Nephron progenitor cell (in vitro differentiated cells): Measurements from ENCODE around the gene TRIP11.

ENCODE experiments used
- DNase-seq: peaks from one replicate; pipeline ENCODE4 v3.0.0; 2021
- H3K27ac Mint-ChIP-seq: 2 replicates; pipeline ENCODE4 v1.8.0; 2021; ENCODE audit warnings: mild to moderate bottlenecking, moderate library complexity, mixed read lengths
- H3K27me3 Mint-ChIP-seq: 2 replicates; pipeline ENCODE4 v1.8.0; 2021; ENCODE audit warnings: mild to moderate bottlenecking, low read depth, mixed read lengths; ENCODE audit not compliant: poor library complexity
- H3K36me3 Mint-ChIP-seq: 2 replicates; pipeline ENCODE4 v1.8.0; 2021; ENCODE audit warnings: low read depth, mixed read lengths
- H3K4me1 Mint-ChIP-seq: 2 replicates; pipeline ENCODE4 v1.8.0; 2021; ENCODE audit warnings: mixed read lengths
- H3K4me3 Mint-ChIP-seq: 2 replicates; pipeline ENCODE4 v1.8.0; 2021; ENCODE audit warnings: mild to moderate bottlenecking, moderate library complexity, mixed read lengths
- H3K9me3 Mint-ChIP-seq: 2 replicates; pipeline ENCODE4 v1.8.0; 2021; ENCODE audit warnings: mild to moderate bottlenecking, moderate library complexity, mixed read lengths
- TF ChIP-seq, protein P1 (sequence below): fragments of 200-600 bp; sonication (generic); IDR thresholded peaks from 2 replicates; pipeline ENCODE4 v1.5.0; 2021; ENCODE audit warnings: antibody characterized with exemption

TRIP11 gene

DNA sequence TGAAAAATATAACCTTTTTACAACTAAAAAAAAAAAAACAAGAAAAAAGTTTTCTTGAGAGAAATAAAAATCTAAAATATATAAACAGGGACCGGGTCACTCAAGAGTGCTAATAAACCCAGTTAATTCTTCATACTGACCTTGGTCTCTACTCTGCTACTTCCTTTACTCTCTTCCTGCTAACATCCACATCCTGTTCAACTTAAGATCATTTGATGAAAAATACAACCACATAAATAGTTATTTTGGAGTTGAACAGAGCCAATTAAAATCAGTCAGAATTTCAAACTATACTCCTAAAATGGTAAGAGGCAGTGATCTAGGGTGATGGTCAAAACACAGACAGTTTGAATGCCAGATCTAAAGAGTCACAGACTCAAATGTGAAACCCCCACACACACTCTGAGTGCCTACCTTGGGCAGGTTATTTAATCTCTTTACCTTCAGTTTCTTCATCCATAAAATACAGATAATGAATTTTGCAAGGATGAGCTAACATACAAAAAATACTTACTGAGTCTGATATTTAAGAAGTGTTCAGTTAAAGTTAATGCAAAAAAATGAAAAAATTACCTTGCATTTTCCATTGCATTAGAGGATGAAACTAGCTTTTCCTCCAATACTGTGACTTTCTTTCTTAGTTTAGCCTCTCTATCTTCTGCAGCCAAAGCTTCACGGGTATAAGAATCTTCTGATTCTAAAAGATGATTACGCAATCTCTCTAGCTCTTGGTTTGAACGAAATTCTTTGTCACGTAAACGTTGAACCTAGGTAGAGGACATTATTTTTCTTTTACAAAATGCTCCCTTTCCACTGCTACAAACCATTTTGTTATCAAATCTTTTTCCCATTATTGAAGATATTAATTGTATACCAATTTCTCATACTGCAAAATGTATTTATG, 40.9 kb downstream of the TRIP11 start:
- no peak overlapping the region for H3K4me3 Mint-ChIP-seq

DNA sequence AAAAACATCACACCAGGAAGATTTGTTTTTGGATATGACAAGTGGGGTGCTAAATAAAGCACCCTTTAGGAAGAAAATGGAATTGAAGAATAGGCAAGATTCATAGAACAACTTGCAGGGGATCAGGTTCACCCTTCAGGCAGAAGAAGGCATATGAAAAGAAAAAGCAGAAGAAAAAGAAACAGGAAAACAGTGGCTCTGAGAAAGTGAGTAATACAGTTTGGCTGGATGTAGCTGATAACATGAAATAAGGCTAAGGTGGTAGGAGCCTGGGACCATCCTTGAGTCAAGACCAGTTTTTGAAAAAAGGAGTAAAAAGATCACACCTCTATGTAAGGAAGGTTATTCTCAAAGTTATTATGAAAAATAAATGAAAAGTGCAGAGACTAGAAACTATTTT, 42.4 kb downstream of the TRIP11 start:
- H3K27me3 Mint-ChIP-seq, result no peaks in the 10 kb centered on the region
- H3K27ac Mint-ChIP-seq, result peak overlapping the region; percentile 0
- no peaks in the 10 kb centered on the region for H3K9me3 Mint-ChIP-seq
- no peak for DNase-seq
- H3K4me3 Mint-ChIP-seq, result no peak overlapping the region
- H3K4me1 Mint-ChIP-seq, result no peaks in the 10 kb centered on the region
- TF ChIP-seq, protein P1, sequence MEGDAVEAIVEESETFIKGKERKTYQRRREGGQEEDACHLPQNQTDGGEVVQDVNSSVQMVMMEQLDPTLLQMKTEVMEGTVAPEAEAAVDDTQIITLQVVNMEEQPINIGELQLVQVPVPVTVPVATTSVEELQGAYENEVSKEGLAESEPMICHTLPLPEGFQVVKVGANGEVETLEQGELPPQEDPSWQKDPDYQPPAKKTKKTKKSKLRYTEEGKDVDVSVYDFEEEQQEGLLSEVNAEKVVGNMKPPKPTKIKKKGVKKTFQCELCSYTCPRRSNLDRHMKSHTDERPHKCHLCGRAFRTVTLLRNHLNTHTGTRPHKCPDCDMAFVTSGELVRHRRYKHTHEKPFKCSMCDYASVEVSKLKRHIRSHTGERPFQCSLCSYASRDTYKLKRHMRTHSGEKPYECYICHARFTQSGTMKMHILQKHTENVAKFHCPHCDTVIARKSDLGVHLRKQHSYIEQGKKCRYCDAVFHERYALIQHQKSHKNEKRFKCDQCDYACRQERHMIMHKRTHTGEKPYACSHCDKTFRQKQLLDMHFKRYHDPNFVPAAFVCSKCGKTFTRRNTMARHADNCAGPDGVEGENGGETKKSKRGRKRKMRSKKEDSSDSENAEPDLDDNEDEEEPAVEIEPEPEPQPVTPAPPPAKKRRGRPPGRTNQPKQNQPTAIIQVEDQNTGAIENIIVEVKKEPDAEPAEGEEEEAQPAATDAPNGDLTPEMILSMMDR, result no peak
- H3K36me3 Mint-ChIP-seq, result peaks cover 43% of the 10 kb centered on the region

More for the DNA sequence above, 40.9 kb downstream of the TRIP11 start:
- TF ChIP-seq, protein P1, result no peak
- Mint-ChIP-seq H3K36me3 (peaks cover 48% of the 10 kb centered on the region), H3K9me3 (no peaks in the 10 kb centered on the region), H3K27me3 (no peaks in the 10 kb centered on the region), H3K27ac (no peak overlapping the region), H3K4me1 (no peaks in the 10 kb centered on the region)
- no peak for DNase-seq

GRCh38 chr14:91996948-91997371, 42.9 kb downstream of the TRIP11 start:
- no peak overlapping the region for H3K4me3 Mint-ChIP-seq
- H3K9me3 Mint-ChIP-seq, result no peaks in the 10 kb centered on the region
- DNase-seq, result no peak
- no peaks in the 10 kb centered on the region for H3K4me1 Mint-ChIP-seq
- peaks cover 48% of the 10 kb centered on the region for H3K36me3 Mint-ChIP-seq
- TF ChIP-seq, protein P1, result peak; percentile 42
- no peak overlapping the region for H3K27ac Mint-ChIP-seq
- no peaks in the 10 kb centered on the region for H3K27me3 Mint-ChIP-seq

GRCh38 chr14:91987192-91987591, 52.7 kb downstream of the TRIP11 start:
- H3K27me3 Mint-ChIP-seq, result no peaks in the 10 kb centered on the region
- H3K9me3 Mint-ChIP-seq, result no peaks in the 10 kb centered on the region
- H3K4me1 Mint-ChIP-seq, result no peaks in the 10 kb centered on the region
- H3K4me3 Mint-ChIP-seq, result no peak overlapping the region
- H3K27ac Mint-ChIP-seq, result no peak overlapping the region
- DNase-seq, result no peak
- TF ChIP-seq, protein P1, result no peak
- peaks cover 91% of the 10 kb centered on the region for H3K36me3 Mint-ChIP-seq

DNA sequence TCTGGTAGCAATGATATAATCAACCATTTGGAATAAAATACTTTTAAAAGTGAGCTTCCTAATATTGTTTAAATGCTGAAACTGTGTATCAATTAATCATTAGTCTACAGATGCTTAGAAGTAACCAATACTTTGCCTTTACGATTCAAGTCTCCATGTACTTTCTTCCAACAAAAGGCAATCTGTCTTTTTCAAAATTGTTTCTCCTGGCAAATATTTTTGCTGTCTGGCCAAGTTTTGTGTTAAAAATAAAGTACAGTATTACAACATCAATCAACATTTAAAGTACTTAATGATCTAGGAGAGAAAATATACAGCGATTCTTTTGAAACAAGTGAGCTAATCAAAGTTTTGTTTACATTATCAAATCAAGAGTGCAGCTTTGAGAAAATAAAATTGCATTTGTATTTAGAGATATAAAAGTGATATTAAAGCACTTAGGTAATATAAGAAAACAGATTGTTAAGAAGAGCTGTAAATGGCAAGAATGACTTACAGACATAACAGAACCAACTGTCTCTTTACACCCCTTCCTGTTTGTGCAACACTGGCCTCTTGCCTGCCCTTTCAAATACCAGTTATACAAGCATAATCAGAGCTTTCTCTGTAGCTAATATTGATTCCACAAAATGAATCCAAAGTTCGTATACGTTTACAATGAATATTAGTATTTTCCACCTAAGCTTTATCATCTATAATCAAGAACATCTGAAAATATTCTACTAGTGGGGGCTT, 54.2 kb downstream of the TRIP11 start:
- Mint-ChIP-seq H3K36me3 (peaks cover 84% of the 10 kb centered on the region), H3K27me3 (no peaks in the 10 kb centered on the region), H3K4me3 (no peak overlapping the region), H3K9me3 (no peaks in the 10 kb centered on the region), H3K27ac (no peak overlapping the region), H3K4me1 (no peaks in the 10 kb centered on the region)
- no peak for DNase-seq
- TF ChIP-seq, protein P1, result no peak
